NCI-H146 treated with DMSO at 0.1 percent for 48 hours (cell line): ENCODE results near the gene SLC6A13.
A peak's percentile ranks its signal among the peaks of the same experiment; 100 is the strongest.
"Not testable (repeated sequence)": the region's sequence is repeated elsewhere in the genome, so short reads cannot be mapped to it uniquely, and the experiment has no call there.

ENCODE experiments used
- DNase-seq: peaks from one replicate; lab custom pipeline; 2025; ENCODE audit not compliant: unreplicated experiment; lab: John Stamatoyannopoulos, UW

Gene SLC6A13

GRCh38 chr12:265096-265495 is 2.5 kb upstream of the SLC6A13 start:
- no peak for DNase-seq

- no peak for DNase-seq
Measured at GRCh38 chr12:264269-264668, 1.6 kb upstream of the SLC6A13 start.

- DNase-seq: no peak
Measured at GRCh38 chr12:263574-263973, 938 bp upstream of the SLC6A13 start.

- no peak for DNase-seq
Measured at GRCh38 chr12:262113-262512, 523 bp downstream of the SLC6A13 start.

GRCh38 chr12:257521-258321 is 4.9 kb downstream of the SLC6A13 start:
- DNase-seq: no peak

- DNase-seq: no peak
Measured at GRCh38 chr12:256958-257357, 5.7 kb downstream of the SLC6A13 start.

GRCh38 chr12:256225-256624 is 6.4 kb downstream of the SLC6A13 start:
- no peak for DNase-seq

- DNase-seq: no peak
Measured at GRCh38 chr12:254912-255311, 7.7 kb downstream of the SLC6A13 start.

GRCh38 chr12:254039-254438 is 8.6 kb downstream of the SLC6A13 start:
- DNase-seq: no peak

GRCh38 chr12:253116-253831 is 9.4 kb downstream of the SLC6A13 start:
- DNase-seq: no peak

- peak; percentile 15 for DNase-seq
Measured at GRCh38 chr12:252636-253035, 10.0 kb downstream of the SLC6A13 start.

GRCh38 chr12:247271-247670 is 15.4 kb downstream of the SLC6A13 start:
- no peak for DNase-seq

- no peak for DNase-seq
Measured at GRCh38 chr12:243381-243780, 19.3 kb downstream of the SLC6A13 start.

- no peak for DNase-seq
Measured at GRCh38 chr12:242496-242895, 20.1 kb downstream of the SLC6A13 start.

GRCh38 chr12:241266-241665 is 21.4 kb downstream of the SLC6A13 start:
- DNase-seq: no peak

- DNase-seq: no peak
Measured at GRCh38 chr12:240566-240965, 22.1 kb downstream of the SLC6A13 start.

- no peak for DNase-seq
Measured at GRCh38 chr12:238736-239398, 23.8 kb downstream of the SLC6A13 start.

GRCh38 chr12:238116-238515 is 24.5 kb downstream of the SLC6A13 start:
- DNase-seq: no peak

GRCh38 chr12:237026-237815 is 25.4 kb downstream of the SLC6A13 start:
- no peak for DNase-seq

GRCh38 chr12:236445-236844 is 26.2 kb downstream of the SLC6A13 start:
- DNase-seq: no peak

- DNase-seq: not testable (repeated sequence)
Measured at GRCh38 chr12:235967-236366, 26.7 kb downstream of the SLC6A13 start.
